Smooth muscle cell (in vitro differentiated cells): ENCODE measurements around the gene MUL1. TPM values are rescaled to one million over a fixed set of nuclear protein-coding genes. Genes with fewer than 3 reads are reported as not detected.

ENCODE experiments used
- DNase-seq: peaks from one replicate; lab custom pipeline; 2025; ENCODE audit not compliant: unreplicated experiment; lab: John Stamatoyannopoulos, UW
- H2AFZ ChIP-seq: fragments of 200-600 bp; sonication (generic); 2 replicates; pipeline ENCODE4 v1.6.0; 2016; ENCODE audit warnings: antibody characterized with exemption, low read depth, mild to moderate bottlenecking
- H3F3A ChIP-seq: fragments of 200-600 bp; sonication (generic); 2 replicates; pipeline ENCODE4 v1.6.0; 2017; ENCODE audit warnings: antibody characterized with exemption, low read depth
- H3K27ac ChIP-seq: fragments of 200-600 bp; sonication (generic); 2 replicates; pipeline ENCODE4 v1.5.1; 2016; ENCODE audit warnings: low read depth, mild to moderate bottlenecking
- H3K27me3 ChIP-seq: fragments of 200-600 bp; sonication (generic); 2 replicates; pipeline ENCODE4 v1.6.1; 2016; ENCODE audit warnings: low read depth, mild to moderate bottlenecking
- H3K36me3 ChIP-seq: fragments of 200-600 bp; sonication (generic); 2 replicates; pipeline ENCODE4 v1.5.1; 2016; ENCODE audit warnings: low read depth
- H3K4me1 ChIP-seq: fragments of 200-600 bp; sonication (generic); 2 replicates; pipeline ENCODE4 v1.5.1; 2016; ENCODE audit warnings: low read depth
- H3K4me2 ChIP-seq: fragments of 200-600 bp; sonication (generic); 2 replicates; pipeline ENCODE4 v1.6.0; 2016; ENCODE audit warnings: mild to moderate bottlenecking
- H3K4me3 ChIP-seq: fragments of 200-600 bp; sonication (generic); 2 replicates; pipeline ENCODE4 v1.5.1; 2016; ENCODE audit warnings: mild to moderate bottlenecking
- H3K79me2 ChIP-seq: fragments of 200-600 bp; sonication (generic); 2 replicates; pipeline ENCODE4 v1.6.0; 2016; ENCODE audit warnings: low read depth, mild to moderate bottlenecking
- H3K9ac ChIP-seq: fragments of 200-600 bp; sonication (generic); 2 replicates; pipeline ENCODE4 v1.6.0; 2016; ENCODE audit warnings: low read depth
- H3K9me3 ChIP-seq: fragments of 200-600 bp; sonication (generic); replicated peaks from 2 replicates; pipeline ENCODE4 v1.5.1; 2016; ENCODE audit warnings: low read depth
- H4K20me1 ChIP-seq: fragments of 200-600 bp; sonication (generic); 2 replicates; pipeline ENCODE4 v1.6.0; 2016; ENCODE audit warnings: low read depth
- WGBS: methylation state at CpG from one replicate; pipeline ENCODE4 v1.1.7; 2016; ENCODE audit warnings: low lambda C conversion rate; 5-methylcytosine and 5-hydroxymethylcytosine counted together
- polyA plus RNA-seq: library from polyadenylated mRNA; unstranded; fragments of >200 nt; fragmentation: Nextera tagmentation; extraction: Ambion mirVana; gene quantifications from 2 replicates; pipeline ENCODE4 v1.2.1, GENCODE V29; 2016
- total RNA-seq: library from RNA; depleted of rRNA; stranded (reverse); fragments of >200 nt; gene quantifications from 2 replicates; pipeline ENCODE4 v1.2.3, GENCODE V29; 2014
- TF ChIP-seq, protein P1 (sequence below): fragments of 200-600 bp; sonication (generic); IDR thresholded peaks from 2 replicates; pipeline ENCODE4 v1.5.1; 2017; ENCODE audit warnings: borderline replicate concordance, mild to moderate bottlenecking, antibody characterized with exemption; ENCODE audit not compliant: insufficient read depth, poor library complexity, severe bottlenecking

Gene MUL1
- total and polyA plus RNA-seq, 2 experiments from 2014 or later, result 38.7 to 42.4 TPM

DNA sequence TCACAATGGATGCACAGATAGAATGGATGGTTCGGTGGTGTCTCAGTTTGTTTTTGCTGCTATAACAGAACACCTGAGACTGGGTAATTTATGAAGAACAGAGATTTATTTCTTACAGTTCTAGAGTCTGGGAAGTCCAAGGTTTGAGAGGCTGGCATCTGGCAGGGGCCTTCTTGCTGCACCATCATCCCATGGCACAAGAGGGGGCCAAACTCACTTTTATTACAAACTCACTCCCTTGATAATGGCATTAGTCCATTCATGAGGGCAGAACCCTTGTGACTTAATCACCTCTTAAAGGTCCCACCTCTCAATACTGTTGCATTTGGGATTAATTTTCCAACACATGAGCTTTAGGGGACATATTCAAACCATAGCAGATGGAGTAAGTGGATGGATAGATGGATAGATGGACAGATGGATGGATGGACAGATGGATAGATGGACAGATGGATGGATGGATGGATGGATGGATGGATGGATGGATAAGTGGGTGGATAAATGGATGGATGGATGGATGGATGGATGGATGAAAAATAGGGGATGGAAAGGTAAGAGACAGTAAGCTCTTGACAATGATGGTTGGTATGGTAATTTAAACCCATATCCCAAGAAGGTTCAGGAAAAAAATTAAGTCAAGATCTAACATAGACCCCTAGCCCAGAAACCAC is 38.4 kb downstream of the MUL1 start:
- peaks cover 46% of the 10 kb centered on the region for H3K27me3 ChIP-seq
- H3K9me3 ChIP-seq, result no peaks in the 10 kb centered on the region
- no peak overlapping the region for H3K27ac ChIP-seq
- no peak overlapping the region for H3K4me3 ChIP-seq
- H3K9ac ChIP-seq, result no peak overlapping the region
- TF ChIP-seq, protein P1, sequence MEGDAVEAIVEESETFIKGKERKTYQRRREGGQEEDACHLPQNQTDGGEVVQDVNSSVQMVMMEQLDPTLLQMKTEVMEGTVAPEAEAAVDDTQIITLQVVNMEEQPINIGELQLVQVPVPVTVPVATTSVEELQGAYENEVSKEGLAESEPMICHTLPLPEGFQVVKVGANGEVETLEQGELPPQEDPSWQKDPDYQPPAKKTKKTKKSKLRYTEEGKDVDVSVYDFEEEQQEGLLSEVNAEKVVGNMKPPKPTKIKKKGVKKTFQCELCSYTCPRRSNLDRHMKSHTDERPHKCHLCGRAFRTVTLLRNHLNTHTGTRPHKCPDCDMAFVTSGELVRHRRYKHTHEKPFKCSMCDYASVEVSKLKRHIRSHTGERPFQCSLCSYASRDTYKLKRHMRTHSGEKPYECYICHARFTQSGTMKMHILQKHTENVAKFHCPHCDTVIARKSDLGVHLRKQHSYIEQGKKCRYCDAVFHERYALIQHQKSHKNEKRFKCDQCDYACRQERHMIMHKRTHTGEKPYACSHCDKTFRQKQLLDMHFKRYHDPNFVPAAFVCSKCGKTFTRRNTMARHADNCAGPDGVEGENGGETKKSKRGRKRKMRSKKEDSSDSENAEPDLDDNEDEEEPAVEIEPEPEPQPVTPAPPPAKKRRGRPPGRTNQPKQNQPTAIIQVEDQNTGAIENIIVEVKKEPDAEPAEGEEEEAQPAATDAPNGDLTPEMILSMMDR, result no peak
- H2AFZ ChIP-seq, result no peak overlapping the region
- no peaks in the 10 kb centered on the region for H3K36me3 ChIP-seq
- H4K20me1 ChIP-seq, result no peaks in the 10 kb centered on the region
- no peaks in the 10 kb centered on the region for H3K4me1 ChIP-seq
- H3K4me2 ChIP-seq, result no peak overlapping the region
- 86% methylated on average over 1 of the region's 1 CpG for WGBS
- no peaks in the 10 kb centered on the region for H3K79me2 ChIP-seq
- H3F3A ChIP-seq, result no peaks in the 10 kb centered on the region
- no peak for DNase-seq

DNA sequence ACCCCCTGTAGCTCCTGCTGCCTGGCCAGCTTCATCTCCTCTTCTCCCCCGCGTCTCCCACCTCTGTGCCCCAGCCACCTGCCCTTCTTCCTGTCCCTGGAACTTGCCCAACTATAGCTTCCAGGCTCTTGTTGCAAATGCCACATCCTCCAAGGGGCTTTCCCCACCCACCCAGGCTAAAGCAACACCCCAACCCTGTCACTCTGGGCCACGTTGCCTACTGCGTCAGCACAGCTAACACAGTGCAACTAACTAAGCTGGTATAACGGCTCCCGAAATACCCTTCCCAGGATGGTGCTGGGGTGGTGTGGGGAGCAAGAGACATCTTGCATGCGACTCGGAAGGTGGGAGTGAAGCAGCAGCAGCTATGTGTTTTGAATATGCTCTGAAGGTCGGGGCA is 41.7 kb downstream of the MUL1 start:
- H3K27ac ChIP-seq, result no peak overlapping the region

DNA sequence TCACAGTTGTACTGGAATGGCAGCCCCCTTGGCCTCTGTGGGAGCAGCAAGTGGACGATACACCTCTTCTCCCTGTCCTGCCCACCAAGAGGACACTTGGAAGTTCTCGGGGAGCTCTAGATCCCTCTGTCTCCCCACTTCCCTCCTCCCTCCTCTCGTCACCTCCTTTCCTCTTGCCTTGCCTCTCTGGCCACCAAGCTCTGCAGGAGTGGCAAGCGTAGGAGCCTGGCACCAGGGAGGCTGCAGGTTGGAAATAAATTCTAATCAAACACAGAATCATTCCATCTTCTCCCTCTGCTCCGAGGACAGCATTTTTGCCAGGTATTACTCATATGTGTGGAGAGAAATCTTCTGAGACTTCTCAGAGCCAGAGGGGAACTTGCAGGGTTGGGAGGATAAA is 42.8 kb downstream of the MUL1 start:
- H3K27ac ChIP-seq, result no peak overlapping the region
- H4K20me1 ChIP-seq, result no peaks in the 10 kb centered on the region
- H3K9me3 ChIP-seq, result no peaks in the 10 kb centered on the region
- no peak overlapping the region for H3K9ac ChIP-seq
- no peaks in the 10 kb centered on the region for H3K4me1 ChIP-seq
- H2AFZ ChIP-seq, result no peak overlapping the region
- H3F3A ChIP-seq, result no peaks in the 10 kb centered on the region
- no peak for DNase-seq
- H3K4me2 ChIP-seq, result no peak overlapping the region
- no peaks in the 10 kb centered on the region for H3K36me3 ChIP-seq
- TF ChIP-seq, protein P1, result no peak
- no peak overlapping the region for H3K4me3 ChIP-seq
- WGBS, result 69% methylated on average over 5 of the region's 5 CpGs
- H3K27me3 ChIP-seq, result peaks cover 60% of the 10 kb centered on the region
- no peaks in the 10 kb centered on the region for H3K79me2 ChIP-seq

More for the DNA sequence above, 41.7 kb downstream of the MUL1 start:
- 88% methylated on average over 9 of the region's 9 CpGs for WGBS
- TF ChIP-seq, protein P1, result no peak
- H3F3A ChIP-seq, result no peaks in the 10 kb centered on the region
- no peak overlapping the region for H3K4me2 ChIP-seq
- no peak overlapping the region for H2AFZ ChIP-seq
- DNase-seq, result no peak
- peaks cover 55% of the 10 kb centered on the region for H3K27me3 ChIP-seq
- no peaks in the 10 kb centered on the region for H3K79me2 ChIP-seq
- H4K20me1 ChIP-seq, result no peaks in the 10 kb centered on the region
- H3K9ac ChIP-seq, result no peak overlapping the region
- no peaks in the 10 kb centered on the region for H3K9me3 ChIP-seq
- H3K4me3 ChIP-seq, result no peak overlapping the region
- H3K4me1 ChIP-seq, result no peaks in the 10 kb centered on the region
- no peaks in the 10 kb centered on the region for H3K36me3 ChIP-seq

DNA sequence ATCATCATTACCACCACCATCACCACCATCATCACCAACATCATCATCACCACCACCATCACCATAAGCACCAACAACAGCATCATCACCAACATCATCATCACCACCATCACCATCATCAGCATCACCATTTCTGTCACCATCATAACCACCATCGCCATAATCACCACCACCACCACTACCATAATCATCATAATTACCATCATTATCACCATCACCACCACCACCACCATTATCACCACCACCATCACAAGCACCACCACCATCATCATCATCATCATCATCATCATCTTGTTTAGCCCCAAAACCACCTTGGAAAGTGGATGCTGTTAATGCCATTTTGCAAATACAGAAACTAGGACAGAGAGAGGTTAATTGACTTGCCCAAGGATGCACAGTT is 44.4 kb downstream of the MUL1 start:
- no peak overlapping the region for H2AFZ ChIP-seq
- TF ChIP-seq, protein P1, result no peak
- H3K79me2 ChIP-seq, result no peaks in the 10 kb centered on the region
- H3K9ac ChIP-seq, result no peak overlapping the region
- WGBS, result 88% methylated on average over 1 of the region's 1 CpG
- no peak overlapping the region for H3K4me3 ChIP-seq
- no peak for DNase-seq
- no peaks in the 10 kb centered on the region for H3K4me1 ChIP-seq
- H3K9me3 ChIP-seq, result no peaks in the 10 kb centered on the region
- H3K36me3 ChIP-seq, result no peaks in the 10 kb centered on the region
- no peaks in the 10 kb centered on the region for H4K20me1 ChIP-seq
- no peaks in the 10 kb centered on the region for H3F3A ChIP-seq
- H3K4me2 ChIP-seq, result no peak overlapping the region
- H3K27ac ChIP-seq, result no peak overlapping the region
- H3K27me3 ChIP-seq, result peaks cover 47% of the 10 kb centered on the region
